HG03159 (cell line): ENCODE results near the gene KPNA1.

Experiments used
- ATAC-seq: cut with Tn5 transposase; IDR thresholded peaks from one replicate; pipeline ENCODE4 v1.9.1; 2021; ENCODE audit warnings: mild to moderate bottlenecking, moderate library complexity; ENCODE audit not compliant: unreplicated experiment

Gene KPNA1

DNA sequence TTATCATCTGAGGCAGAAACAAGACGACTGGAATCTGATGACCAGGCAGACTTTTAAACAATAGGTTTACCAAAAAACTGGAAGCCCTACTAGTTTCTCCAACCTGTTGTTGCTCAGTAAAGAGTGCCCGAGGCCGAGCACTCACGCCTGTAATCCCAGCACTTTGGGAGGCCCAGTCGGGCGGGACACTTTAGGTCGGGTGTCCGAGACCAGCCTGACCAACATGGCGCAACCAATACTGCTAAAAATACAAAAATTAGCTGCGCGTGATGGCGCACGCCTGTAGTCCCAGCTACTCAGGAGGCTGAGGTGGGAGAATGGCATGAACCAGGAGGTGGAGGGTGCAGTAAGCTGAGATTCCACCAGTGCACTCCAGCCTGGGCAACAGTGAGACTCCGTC, 97.8 kb downstream of the KPNA1 start:
- no peak for ATAC-seq

DNA sequence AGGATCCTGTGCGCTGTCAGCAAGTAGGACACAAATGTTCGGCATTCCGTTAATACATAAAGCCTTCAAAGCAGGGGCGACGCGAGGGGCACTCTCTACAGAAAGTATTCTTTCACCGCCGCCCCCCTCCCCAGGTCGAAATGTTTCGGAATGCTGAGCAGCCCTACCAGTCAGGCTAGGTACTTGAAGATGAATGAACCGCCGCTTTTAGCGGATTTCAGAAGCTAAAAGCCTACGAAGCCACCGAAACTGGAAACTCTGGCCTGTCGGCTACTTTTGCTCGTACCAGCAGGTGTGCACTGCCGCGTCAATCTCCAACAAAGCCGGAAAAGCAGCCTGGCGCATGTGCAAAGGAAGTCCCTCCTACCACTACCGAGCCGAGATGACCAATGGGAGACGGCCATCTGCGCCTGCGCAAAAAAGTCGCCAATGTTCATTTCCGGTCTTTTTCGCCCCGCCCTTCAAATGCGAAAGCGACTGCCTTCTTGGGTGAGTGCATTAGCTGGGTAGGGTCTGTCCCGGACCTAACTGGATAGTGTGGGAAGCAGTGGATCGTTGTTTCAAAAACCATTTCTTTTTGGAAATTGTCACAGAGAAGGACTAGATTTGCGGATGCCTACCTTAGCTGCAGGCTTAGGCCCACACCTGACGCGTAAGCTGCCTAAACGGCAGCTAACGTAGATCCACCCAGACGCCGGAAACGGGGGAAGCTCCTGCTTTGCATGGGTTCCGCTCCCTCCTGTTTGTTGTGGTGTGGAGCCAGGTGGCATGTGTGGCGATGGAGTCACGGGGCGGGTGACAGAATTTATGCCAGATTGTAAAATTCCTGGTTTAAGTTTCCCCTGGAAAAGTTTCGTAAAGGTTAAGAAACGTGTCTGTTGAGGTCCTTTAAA, 98.7 kb downstream of the KPNA1 start, which contains the start of gene WDR5B:
Gene WDR5B (minus strand): TSS at position 301 of the 893 bp plus-strand sequence. CDS start 534 bp downstream, outside the sequence.
- peak; percentile 84 for ATAC-seq

- ATAC-seq: peak; percentile 54
Observed at GRCh38 chr3:122415104-122415744, 99.5 kb downstream of the KPNA1 start.

- ATAC-seq: no peak
Observed at GRCh38 chr3:122414391-122414790, 100.3 kb downstream of the KPNA1 start.

DNA sequence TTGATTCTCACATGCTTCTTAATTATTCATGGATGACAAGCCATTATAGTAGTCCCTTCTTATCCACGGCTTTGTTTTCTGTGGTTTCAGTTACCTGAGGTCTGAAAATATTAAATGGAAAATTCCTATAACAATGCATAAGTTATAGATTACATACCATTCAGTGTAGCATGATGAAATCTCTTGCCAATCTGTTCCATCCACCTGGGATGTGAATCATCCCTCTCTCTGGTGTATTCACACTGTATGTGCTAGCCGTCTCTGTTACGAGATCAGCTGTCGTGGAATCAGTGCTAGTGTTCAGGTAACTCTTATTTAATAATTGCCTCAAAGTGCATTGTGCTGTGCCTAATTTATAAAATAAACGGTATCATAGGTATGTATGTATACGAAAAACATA, 104.1 kb downstream of the KPNA1 start:
- no peak for ATAC-seq

DNA sequence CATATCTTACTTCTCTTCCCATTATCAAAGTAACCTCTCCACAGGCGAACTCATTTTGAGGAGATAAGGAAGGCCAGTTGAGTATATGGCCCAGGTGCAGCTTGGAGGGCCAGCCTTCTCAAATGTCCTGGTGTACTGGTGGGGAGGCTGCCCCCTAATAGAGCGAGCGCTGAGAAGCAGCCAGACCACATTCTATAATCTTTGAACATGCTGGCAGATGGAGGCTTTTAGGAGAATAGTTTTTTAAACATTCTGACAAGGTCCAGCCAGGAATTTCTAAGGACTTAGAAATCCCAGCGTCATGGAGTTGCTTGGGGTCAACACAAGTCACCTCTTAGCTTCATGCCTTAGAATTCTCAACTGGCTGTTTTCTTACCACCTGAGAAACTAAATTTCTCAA, 104.6 kb downstream of the KPNA1 start:
- ATAC-seq: no peak

- ATAC-seq: no peak
Observed at GRCh38 chr3:122409446-122409845, 105.3 kb downstream of the KPNA1 start.

GRCh38 chr3:122407946-122408345, 106.8 kb downstream of the KPNA1 start:
- ATAC-seq: no peak

DNA sequence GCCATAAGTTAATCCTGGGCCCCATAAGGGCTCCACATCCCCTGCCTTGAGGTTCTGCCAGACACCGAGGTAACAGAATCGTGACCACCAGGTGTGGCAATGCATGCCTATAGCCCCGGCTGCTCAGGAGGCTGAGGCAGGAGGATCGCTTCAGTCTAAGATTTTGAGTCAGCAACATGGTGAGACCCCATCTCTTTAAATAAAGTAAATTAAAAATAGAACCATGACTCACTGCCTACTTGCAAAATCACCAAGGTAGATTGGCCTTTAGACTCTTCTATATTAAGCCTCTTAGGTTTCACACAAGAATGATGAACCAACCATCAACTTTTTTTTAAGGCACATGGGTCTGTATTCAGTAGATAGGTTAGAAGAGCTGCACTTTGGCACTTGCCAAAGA, 108.5 kb downstream of the KPNA1 start:
- no peak for ATAC-seq

DNA sequence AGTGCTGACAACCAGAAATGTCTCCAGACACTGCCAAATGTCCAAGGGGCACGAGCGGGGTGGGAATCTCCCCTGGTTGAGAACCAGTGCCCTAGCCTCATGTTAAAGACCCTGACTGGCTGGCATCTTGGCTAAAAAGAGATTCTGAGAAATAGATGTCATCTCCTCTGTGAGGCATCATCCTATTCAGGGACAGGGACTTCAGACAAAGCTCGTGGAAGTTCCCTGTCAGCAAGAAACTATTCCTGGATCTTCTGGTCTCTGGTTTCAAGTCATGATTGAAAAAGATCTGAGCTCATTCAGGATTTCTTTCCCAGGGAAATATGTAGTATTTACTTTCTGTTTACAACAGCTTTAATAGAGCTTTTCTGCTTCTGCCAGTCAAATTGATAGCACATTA, 109.7 kb downstream of the KPNA1 start:
- ATAC-seq: no peak

- no peak for ATAC-seq
Observed at GRCh38 chr3:122403489-122403888, 111.2 kb downstream of the KPNA1 start.

GRCh38 chr3:122398920-122399319, 115.8 kb downstream of the KPNA1 start:
- no peak for ATAC-seq

- ATAC-seq: no peak
Observed at GRCh38 chr3:122397201-122397600, 117.5 kb downstream of the KPNA1 start.

DNA sequence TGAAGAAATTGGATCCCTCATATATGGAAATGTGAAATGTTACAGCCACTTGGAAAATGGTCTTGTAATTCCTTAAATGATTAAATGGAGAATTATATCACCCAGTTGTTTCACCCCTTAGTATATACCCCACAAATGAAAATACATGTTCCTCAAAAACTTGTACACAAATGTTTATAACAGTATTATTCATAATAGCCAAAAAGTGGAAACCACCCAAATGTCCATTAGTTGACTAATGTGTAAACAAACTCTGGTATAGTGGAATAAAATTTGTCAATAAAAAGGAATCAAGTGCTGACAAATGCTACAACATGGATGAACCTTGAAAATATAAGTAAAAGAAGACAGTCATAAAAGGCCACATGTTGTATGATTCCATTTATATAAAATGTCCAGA, 118.2 kb downstream of the KPNA1 start:
- no peak for ATAC-seq

DNA sequence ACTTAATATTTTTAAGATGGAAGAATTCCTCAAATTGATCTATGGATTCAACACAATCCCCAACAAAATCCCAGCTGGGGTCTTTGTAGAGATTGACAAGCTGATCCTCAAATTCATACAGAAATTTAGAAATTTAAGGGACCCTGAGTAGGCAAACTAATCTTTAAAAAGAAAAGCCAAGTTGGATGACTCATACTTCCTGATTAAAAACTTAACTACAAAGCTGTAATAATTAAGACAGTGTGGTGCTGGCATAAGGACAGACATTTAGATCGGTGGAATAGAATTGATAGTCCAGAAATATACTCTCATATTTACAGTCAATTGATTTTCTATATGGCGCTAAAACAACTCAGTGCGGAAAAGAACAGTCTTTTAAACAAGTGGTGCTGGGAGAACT, 119.2 kb downstream of the KPNA1 start:
- ATAC-seq: no peak

- no peak for ATAC-seq
Observed at GRCh38 chr3:122394173-122394572, 120.6 kb downstream of the KPNA1 start.

- ATAC-seq: no peak
Observed at GRCh38 chr3:122392868-122393844, 121.6 kb downstream of the KPNA1 start.

DNA sequence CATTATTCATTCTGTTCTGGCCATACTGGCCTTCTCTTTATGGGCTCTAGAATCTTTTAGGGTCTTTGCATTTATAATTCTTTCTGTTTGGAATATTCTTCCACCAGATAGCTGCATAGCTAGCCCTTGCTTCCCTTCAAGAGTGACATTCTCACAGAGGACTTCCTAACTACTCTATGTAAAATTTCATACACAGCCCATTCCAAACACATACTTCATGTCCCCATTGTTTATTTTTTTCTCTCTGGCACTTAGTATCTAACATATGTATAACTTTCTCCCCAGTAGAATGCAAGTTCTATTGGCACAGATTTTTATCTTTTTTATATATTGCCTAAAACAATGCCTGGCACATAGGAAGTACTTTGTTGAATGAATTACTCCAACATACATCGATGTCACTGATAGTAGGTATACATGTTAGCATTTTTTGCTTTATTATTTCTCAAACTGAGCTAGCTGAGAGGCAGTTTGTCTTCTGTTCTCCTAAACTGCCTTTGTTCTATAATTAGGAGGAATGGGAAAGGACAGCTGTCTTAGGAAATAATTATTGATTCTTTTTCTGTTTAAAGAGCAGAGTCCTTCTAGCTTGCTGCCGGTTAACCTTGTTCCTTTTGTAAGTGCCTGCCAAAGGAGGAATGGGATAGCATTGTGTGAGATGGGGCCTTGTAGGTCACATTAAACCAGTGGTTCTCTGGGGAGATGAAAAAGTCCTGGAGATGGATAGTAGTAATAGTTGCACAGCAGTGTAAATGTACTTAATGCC, 122.9 kb downstream of the KPNA1 start:
- ATAC-seq: no peak

- no peak for ATAC-seq
Observed at GRCh38 chr3:122390665-122391064, 124.1 kb downstream of the KPNA1 start.

GRCh38 chr3:122389892-122390291, 124.8 kb downstream of the KPNA1 start:
- no peak for ATAC-seq
